ENCODE results near the gene NRCAM.
A peak's percentile ranks its signal among the peaks of the same experiment; 100 is the strongest.
"Not testable (repeated sequence)": the region's sequence is repeated elsewhere in the genome, so short reads cannot be mapped to it uniquely, and the experiment has no call there.

Gene NRCAM

DNA sequence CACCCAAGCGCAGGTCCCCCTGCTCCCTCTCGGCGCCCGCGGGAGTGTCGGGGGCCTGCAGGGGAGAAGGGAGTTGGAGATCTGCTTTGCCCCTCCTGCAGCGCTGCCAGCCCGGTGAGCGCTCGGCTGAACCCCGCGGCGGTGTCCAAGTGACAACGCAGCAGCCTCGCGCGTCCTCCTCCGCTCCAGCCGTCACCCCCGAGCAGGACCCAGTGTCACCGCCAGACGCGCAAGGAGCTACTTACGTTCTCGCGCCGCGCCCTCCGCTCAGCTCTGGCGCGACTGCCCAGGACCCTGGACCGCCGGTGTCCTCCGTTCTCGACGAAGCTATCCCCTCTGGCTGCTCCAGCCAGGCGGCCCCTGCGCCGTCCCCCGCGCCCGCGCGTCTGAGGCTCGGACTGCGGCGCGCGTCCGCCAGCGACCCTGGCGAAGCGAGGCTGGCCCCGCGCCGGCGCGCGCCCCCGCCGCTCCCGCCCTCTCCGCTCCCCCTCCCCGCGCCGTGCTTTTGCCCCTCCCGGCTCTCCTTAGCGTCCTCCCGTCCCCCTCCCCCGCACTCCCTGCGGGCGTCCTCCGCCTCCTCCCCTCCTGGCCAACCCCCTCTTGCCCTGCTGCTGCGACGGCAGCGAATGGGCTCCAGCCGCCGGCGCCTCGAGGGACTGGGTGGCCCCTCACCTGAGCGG, at the start of gene NRCAM:
Gene NRCAM (minus strand): TSS at position 439 of the 680 bp plus-strand sequence. CDS start 216,372 bp downstream, outside the sequence.
- DNase-seq: peak; percentile 97

DNA sequence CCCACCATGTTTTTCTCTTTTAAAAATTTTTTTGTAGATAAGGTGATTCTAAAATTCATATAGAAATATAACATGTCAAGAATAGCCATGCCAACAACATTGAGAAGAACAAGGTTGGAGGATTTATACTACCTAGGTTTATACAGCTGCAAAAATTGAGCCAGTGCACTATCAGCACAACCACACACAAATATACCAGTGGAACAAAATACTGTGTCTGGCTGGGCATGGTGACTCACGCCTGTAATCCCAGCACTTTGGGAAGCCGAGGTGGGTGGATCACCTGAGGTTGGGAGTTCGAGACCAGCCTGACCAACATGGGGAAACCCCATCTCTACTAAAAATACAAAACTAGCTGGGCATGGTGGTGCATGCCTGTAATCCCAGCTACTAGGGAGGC, 48.3 kb upstream of the NRCAM start:
- not testable (repeated sequence) for DNase-seq

DNA sequence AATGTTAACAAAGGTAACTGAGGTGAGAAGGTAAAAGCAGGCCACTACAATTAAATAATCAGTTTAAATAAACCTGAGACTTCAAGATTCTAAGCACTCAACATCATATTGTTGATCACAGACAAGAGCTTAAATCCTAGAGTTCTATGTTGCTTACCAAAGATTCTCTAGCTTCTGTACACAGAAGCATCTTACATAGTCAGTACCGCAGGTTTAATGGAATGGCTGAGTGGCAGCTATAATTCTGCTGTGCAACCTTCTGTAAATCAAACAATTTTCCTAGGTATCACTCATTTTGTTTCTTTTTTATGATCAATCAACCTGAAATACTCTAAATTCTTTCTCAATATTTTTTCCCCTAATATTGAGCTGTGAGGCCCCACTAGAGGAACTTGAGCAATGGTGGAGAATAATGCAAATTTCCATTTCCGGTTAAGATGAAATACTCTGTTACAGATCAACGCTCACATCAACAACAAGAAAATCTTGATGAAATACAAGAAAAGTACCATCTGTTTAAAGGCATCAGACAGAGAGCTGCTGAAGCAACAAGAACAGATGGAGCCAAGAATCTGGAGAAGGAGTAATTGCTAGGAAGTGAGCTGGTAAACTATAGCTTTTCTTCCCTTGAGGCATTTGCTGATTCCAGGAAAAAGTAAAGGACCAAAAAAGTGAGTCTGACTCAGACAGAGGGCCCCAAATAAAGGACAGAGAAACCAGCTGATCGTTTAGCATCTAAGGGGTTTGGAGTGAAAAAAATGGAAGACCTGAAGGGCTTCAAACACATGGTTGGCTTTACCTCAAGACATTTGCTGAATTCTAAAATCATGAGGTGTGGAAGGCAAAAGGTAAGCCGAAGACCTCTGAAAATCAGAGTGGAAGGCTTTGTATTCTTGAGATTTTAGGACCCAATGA, 47.1 kb upstream of the NRCAM start:
- no peak for DNase-seq

DNA sequence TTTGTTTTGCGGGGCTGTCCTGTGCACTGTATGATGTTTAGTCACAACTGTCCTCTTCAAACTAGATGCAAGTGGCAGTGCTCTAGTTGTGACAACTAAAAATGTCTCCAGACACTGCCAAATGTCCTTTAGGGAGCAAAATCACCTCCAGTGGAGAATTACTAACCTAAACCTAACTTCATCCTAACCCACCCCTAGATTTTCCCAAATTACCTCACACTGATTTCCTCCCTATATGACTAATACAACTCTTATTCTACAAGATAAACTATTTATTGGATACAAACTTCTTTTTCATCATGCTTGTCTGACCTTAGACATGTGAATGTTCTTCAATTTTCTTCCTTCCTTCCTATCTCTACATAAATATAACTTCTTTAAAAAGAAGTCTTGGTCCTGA, 43.3 kb upstream of the NRCAM start:
- no peak for DNase-seq

DNA sequence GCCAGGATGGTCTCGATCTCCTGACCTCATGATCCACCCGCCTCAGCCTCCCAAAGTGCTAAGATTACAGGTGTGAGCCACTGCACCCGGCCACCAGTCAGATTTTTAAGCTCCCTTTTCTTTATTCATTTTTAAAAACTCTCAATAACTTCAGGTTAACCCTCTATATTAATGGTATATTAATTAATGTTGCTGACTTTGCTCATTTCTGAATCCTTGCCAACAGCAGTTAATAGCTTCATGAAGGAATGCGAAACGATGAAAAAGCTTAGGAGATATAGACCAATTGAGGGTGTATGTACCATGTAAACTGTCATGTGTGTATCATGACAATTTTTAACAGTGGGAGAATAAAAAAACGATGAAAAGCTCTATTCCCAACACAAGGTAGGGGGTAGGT, 42.2 kb upstream of the NRCAM start:
- no peak for DNase-seq

DNA sequence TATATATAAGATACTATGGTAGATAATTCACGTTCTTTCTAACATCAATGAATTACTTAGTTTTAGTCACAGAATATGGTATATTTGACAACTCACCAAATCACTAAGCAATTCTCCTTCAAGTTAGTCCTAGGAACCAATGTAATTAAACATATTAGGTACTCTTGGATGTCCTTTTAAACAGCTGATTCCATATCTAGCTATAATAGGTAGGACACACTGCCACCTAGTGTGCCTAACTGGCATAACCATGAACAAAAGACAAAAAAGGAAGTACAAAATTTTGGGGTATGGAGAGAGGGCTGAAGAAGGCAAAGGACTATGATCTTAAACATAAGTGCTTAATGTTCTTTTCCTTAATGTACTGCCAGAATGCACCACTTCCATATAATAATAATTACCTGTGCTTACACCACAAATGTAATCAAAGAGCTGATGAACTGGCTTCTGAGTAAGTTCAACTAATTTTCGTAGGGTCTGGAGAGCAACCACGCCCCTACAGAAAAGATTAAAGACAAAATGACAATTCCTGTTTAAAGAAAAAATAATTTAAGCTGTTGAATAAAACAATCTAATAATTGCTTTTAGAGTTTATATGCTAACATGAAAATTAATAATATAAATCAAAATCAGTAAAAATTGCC, 41.0 kb upstream of the NRCAM start:
- DNase-seq: peak; percentile 55

DNA sequence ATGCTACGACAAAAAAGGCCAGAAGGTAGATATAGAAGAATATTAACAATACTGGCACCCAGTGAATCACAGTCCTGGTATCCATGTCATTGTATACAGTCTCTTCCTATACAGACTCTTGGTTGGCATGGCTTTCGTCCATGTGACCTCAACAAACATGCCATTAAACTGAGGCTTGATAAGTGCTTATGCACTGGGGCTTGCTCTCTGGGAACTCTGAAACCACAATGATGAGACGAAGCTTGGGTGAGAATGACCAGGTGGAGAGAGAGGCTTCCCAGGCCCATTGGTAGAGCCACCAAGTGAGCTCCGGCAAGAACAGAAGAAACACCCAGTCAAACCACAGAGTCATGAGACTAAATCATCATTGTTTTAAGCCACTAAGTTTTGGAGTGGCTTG, 36.5 kb upstream of the NRCAM start:
- no peak for DNase-seq

DNA sequence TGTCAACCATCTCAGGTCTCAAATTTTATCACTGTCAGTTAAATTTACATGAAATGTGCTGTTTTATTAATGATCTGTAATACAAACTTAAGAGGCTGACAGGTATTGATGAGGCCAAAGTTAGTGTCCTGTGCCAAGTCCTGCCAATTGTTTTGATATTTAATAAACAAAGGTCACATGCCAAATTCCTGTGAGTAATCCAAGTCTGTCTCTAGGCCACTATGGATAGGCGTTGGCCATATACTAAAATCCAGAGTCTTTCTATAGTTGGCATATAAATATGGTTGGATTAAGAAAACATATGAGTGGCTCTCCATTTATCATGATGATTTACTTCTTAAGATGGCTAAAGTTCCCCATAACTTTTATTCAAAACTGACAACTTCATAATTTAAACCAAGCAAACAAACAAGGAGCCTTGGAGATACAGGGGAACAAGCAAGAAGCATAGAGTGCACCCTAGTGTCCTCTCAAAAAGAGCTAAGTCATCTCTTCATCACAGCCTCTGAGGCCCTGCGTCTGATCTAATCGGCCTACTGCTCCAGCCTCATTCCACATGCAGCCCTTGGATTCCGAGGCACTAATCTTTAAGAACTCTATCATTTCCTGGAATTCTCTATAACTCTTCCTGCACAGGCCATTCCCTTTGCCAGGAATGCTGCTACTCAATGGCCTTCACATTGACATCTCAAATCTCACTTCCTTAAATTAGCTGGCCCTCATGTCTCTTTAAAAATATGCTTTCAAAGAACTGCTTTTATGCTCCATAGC, 32.7 kb upstream of the NRCAM start:
- DNase-seq: no peak

DNA sequence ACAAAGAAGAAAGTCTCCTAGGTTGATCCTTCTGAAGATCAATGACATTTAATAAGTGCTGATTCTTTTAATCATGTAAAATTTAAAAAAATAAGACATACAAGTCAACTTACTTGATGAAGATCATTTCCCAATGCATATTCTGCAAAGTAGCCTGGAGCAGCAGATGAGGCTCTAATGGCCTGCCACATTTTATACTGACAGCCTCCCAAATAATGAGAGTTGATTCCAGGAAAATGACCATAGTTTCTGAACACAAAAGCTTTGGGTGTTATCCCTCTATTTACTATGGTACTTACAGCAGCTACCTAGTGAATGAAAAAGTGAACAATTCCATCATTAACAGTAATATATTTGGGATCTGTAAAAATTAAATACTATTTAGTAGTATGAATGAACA, 31.4 kb upstream of the NRCAM start:
- DNase-seq: no peak

DNA sequence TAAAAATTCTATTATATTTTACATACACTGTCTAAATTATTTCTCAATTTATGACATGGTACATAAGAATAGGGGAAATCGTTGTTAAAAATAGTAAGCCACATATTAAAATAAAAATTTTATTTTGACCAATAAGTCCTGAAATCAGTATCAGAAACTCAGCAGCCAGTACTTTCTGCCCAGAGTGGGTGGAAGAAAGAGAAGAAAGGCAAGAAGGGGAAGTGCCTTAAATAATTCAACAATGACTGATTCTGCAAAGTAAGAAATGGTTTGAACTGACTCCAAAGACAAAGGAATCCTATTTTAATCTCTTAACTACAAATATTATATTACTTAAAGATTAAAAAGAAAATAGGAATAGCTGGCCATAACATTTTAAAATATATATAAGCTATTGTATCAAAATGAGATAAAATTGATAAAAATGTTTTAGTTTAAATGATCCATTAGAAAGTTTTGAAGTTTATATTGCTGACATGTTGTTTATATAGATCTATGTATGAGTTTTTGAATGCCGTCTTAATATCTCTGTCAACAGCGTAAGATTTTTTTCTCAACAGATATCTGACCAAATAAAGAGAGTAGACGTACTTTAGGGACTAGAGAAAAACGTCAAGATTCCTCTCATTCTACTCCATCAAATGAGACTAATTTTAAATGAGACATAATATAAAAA, 30.2 kb upstream of the NRCAM start:
- DNase-seq: no peak

DNA sequence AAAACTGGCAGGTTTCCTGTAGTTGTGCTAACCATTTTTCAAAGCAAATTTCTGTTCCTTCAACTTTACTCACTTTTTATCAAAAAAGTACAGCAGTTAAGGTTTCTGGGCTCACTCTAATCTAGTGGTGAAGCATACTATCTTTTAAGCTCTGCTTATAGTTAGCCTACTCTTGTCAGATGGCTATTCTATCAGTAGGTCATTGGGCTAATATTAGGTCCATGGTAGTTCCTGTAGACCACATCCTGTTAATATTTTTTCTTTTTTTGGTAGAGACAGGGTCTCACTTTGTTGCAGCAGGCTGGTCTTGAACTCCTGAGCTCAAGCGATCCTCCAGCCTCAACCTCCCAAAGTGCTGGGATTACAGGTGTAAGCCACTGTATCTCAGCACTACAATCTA, 27.9 kb upstream of the NRCAM start:
- DNase-seq: no peak

DNA sequence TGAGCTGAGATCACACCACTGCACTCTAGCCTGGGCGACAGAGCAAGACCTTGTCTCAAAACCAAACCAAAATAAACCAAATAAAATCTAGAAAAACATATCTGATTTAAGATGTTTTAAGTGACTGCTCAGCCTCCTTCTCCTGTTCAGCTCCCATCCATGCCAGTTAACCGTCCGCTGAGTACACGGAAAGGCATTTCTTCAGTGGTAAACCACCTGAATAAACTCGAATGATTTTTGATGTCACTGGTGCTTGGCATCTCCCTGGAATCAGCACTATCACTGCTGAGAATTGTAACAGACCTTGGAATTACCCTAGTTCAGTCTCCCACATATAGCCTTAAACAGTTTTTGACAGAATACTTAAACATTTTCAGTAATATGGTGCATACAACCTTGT, 24.1 kb upstream of the NRCAM start:
- no peak for DNase-seq

DNA sequence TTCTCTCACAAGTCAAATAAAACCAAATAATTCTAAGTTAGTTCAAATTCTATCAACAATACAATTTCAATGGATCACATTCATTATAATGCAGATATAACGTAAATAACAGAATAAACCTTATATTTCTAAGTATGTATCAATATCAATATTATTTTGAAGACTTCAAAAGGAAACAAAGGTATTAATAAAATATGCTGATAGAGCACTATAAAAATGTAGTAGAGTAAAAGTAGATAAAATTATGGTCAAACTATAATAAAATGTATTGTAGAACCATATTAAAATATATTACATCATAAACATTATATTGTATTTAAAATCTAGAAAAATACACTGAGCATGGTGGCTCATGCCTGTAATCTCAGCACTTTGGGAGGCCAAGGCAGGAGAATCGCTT, 23.5 kb upstream of the NRCAM start:
- DNase-seq: no peak

DNA sequence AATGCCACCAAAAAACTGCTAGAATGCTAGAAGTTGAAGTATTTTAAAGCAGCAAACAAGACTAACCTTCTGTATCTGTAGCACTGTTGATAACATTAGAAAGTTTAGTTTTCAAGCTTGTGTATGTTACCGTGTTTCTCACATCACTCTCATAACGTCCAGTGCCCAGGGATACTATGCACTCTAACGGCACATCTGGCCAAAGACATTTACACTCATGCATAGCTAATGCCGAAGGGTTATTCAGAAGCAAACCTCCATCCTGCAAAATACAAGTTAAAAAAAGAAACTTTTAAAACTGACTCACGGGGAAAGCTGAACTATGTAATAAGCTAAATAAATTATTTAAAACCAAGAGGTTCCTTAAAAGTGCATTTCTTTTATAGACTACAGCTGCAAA, 22.9 kb upstream of the NRCAM start:
- no peak for DNase-seq

DNA sequence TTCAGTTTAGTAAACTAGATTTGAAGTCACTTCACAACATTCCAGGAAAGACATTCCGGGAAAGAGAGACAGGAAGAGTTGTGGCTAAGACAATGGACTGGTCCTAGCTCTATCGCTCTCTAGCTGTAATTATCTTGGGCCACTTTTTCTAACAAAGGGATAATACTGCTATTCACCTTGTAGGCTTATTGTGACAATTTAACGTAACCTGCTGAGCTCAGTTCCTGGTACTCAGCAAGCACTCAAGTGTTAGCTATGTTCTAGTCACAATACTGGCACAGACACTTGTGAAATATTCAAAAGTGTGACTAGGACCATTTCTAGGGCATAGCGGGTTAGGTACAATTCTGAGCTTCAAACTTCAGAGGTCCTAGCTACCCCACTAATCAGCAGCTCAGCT, 12.0 kb upstream of the NRCAM start:
- peak; percentile 17 for DNase-seq

DNA sequence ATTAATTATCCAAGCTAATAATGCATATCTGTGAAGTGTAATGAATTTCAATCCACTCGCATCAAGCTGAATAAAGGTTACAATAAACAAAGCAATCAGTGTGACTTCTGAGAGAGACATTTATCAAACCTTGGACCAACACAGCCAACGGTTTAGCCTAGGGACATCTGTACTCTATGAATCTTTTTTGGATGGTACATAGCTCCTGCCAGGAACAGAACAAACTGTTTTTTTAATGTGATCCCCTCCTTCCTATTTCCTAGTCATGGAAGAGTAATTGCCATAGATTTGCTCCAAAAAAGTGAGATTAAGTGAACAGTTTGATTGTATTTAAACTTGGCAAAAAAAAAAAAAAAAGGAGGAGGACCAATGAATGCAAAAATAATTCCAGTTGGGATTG, 11.2 kb upstream of the NRCAM start:
- DNase-seq: no peak

DNA sequence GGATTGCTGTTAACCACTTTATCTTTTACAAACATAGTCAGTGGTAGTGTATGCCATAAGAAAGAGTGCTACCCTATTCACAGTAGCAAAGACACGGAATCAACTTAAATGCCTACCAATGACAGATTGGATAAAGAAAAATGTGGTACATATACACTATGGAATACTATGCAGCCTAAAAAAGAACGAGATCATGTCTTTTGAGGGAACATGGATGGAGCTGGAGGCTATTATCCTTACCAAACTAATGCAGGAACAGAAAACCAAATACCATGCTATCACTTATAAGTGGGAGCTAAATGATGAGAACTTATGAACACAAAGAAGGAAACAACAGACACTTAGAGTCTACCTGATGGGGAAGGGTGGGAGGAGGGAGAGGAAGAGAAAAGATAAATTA, 10.1 kb upstream of the NRCAM start:
- not testable (repeated sequence) for DNase-seq

DNA sequence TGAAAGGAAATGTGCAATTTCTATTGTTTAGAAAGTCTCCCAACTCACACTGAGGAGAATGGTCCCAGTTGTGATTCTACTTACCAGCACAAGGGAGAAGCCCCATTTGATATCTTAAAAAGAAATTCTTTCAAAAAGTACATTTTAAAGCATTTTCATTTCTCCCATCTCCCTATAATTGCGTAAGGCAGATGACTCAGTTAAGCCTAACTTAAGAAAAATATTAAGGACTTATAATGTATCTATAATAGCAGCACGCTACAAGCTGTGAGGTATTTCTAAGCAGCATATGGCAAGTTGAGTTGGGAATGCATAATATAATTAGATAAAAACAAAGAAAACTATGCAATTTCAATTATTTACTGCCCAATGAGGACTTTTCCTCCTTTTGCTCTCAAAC, 8.5 kb upstream of the NRCAM start:
- DNase-seq: no peak

DNA sequence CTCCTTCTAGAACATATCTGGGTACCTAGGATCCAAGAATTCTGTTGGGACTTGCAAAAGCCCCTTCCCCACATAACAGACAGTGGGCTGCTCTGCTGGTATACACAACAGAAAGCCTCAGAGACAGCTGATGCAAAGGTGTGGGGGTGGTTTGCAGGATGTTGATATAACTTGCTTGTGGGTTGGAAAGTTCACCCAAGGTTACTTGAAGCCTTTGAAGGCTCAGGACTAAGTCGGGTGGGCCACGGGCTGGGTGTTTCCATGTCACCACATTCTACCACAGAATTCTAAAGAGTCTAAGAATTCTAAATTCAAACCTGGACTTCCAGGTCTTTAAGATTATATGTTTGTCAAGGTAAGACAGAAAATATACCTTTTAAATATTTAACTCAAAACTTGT, 7.4 kb upstream of the NRCAM start:
- DNase-seq: no peak

DNA sequence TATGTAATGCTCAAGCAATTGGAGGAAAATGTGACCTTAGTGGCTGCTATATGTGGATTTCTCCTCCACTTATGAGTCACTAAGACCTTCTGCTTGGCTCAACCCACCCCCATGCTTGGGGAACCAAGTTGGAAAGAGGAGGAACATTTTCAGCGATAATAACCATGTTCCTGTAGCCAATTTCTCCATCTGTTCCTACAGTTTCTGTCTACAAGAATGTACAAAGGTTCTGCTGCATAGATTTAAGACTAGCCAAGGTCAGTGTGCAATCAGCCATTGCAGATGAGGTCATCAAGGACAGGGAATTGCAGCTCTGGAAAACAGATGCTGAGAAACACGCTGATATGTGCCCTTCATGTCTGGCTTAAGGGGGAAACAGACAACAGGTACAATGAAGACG, 5.6 kb upstream of the NRCAM start:
- no peak for DNase-seq

DNA sequence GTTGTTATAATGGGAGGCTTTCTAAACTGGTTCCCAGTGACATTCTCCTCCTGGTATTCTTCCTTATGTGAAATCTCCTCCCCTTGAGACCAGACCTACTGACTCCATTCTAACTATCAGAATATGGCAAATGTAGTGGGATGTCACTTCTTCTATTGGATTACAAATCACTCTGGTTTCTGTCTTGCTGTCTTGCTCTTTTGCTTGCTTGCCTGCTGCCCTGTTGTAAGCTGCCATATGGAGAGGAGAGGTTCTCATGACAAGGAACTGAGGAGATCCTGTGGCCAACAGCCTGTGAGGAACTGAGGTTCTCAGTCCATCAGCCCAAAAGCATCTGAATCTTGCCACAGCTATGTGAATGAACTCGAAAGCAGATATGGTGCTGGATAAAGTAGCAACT, 4.7 kb upstream of the NRCAM start:
- DNase-seq: no peak

DNA sequence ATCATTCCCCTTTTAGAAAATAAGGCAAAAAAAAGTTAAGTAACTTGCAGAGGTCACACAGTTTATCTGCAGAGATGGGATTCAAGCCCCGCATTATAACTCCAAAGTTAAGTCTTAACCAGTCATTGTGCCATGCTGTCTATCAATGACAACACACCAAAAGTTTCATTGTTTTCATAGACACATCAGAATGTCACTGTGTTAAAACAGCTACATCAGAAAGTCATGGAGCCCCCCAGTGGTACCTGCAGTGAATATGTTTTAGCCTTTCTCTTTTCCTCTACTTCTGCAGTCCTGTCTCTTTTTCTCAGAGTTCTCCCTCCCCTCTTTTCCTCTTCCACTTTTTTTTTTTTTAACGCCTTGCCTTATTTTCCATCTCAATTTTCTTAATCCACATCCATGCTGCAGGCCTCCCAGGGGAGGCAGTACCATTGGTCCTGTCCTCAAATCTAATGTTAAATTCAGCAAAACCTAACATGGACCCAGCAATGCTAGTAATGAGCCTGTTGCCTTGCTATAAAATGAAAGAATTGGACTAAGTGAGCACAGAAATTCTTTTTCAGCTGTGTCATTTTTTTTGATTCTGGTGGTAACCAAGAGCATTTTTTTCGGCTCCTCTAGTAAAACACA, 3.8 kb upstream of the NRCAM start:
- peak; percentile 65 for DNase-seq

Data from NCI-H146 (cell line).